Measurements from ENCODE around the gene MGAT4C. TPM values are rescaled to one million over a fixed set of nuclear protein-coding genes. Genes with fewer than 3 reads are reported as not detected.

The MGAT4C gene
- total and polyA plus RNA-seq, 2 of the 8 experiments (the other 6 are each of a cell fraction or from before 2014, with no cell fraction given): 1.6 to 2.5 TPM

DNA sequence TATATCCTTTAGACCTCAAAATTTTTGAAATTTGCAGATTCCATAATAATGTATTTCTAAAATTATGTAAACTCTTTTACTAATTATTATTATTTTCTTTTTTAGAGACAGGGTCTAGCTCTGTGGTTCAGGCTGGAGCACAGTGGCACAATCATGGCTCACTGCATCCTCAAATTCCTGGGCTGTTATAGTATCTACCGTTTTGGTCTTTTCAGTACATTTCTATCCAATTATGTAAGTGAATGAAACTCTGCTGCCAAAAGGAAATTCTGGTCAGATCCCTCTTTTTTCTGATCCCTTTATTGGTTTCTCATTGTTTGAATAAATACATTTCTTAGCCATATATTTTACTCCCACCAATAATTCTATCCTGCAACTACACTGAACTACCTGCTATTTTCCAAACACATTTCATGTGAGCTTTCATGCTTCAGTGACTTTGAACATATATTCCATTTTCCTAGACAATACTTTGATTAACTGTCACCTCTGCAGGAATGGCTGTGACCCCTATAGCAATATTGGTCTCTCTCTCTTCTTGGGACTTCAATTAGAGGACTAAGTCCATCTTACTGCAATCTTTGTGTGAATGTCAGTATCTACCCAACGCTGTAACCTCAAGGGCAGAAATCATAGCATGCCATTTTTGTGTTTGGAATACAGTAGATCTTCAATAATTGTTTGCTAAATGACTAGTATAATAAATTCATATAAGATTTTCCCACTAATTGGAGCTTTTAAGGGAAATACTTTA is 198.9 kb downstream of the MGAT4C start:
- H2BK5ac ChIP-seq (ENCODE audit: low read depth, low read length): no peak overlapping the region
- POLR2A ChIA-PET (ENCODE audit: partially characterized antibody): no interaction called here
- no peak overlapping the region for H2BK12ac ChIP-seq (ENCODE audit: low read depth, low read length)
- no peak overlapping the region for H4K5ac ChIP-seq (ENCODE audit: insufficient read length, low read depth, low read length)
- H2BK15ac ChIP-seq (ENCODE audit: low read length): no peak overlapping the region
- H3K4me3 ChIP-seq (ENCODE audit: extremely low read depth in 1 of 4, insufficient read depth in 2 of 4, low read depth in 3 of 4, low read length in 4 of 4): no peak overlapping the region
- no peak overlapping the region for H3K56ac ChIP-seq (replicated peaks; ENCODE audit: insufficient read length, low read depth, low read length)
- no peak overlapping the region for H2BK20ac ChIP-seq (ENCODE audit: low read length)
- no peak overlapping the region for H4K8ac ChIP-seq (ENCODE audit: extremely low read depth, insufficient read depth, low read length)
- no peak overlapping the region for H2AFZ ChIP-seq (ENCODE audit: low read length)
- H3K36me3 ChIP-seq (ENCODE audit: control insufficient read depth in 2 of 4, insufficient read depth in 4 of 4, low read length in 3 of 4): no peaks in the 10 kb centered on the region
- no peak for DNase-seq (ENCODE audit: low read depth in 1 of 2, low spot score in 2 of 2)
- H4K20me1 ChIP-seq (replicated peaks in 1 of 2; ENCODE audit: control insufficient read depth in 1 of 2, insufficient read depth in 2 of 2, low read length in 2 of 2): no peaks in the 10 kb centered on the region
- WGBS, 2 experiments (ENCODE audit: extremely low coverage in 1 of 2, insufficient coverage in 1 of 2, insufficient read length in 1 of 2, insufficient replicate concordance in 2 of 2, low coverage in 1 of 2, low lambda C conversion rate in 2 of 2, missing lambda C conversion rate in 1 of 2): 85% methylated on average over 2 of the region's 2 CpGs; no CpG with 5 or more reads in 1 of the 2 experiments
- peaks cover 3 to 5% of the 10 kb centered on the region in 2 experiments; a peak in 3 of 4 replicates for H3K9me3 ChIP-seq (ENCODE audit: insufficient read depth in 2 of 2, low read depth in 1 of 2, low read length in 1 of 2)
- H3K23ac ChIP-seq (ENCODE audit: insufficient read length): no peak overlapping the region
- H3K14ac ChIP-seq (ENCODE audit: insufficient read length): no peak overlapping the region
- no peak overlapping the region for H4K91ac ChIP-seq (replicated peaks; ENCODE audit: insufficient read length, low read length)
- H3K18ac ChIP-seq (ENCODE audit: extremely low read depth, low read length): no peak overlapping the region
- TF ChIP-seq RXRA (IDR thresholded peaks at IDR 0.05; ENCODE audit: insufficient read depth, low read depth, low read length) (no peak), SIN3A (conservative IDR thresholded peaks at IDR 0.05 in 1 of 2, IDR thresholded peaks at IDR 0.05 in 1 of 2; ENCODE audit: low read depth in 1 of 2, low read length in 2 of 2) (no peak), MAFK (IDR thresholded peaks at IDR 0.05; ENCODE audit: low read depth, low read length) (no peak)
- no peak overlapping the region for H2AK5ac ChIP-seq (ENCODE audit: low read depth, low read length)
- H3K23me2 ChIP-seq (ENCODE audit: low read depth, low read length): no peaks in the 10 kb centered on the region; the same call in 1 of the 2 replicates
- no peak overlapping the region for H3K9ac ChIP-seq (replicated peaks in 1 of 4; ENCODE audit: extremely low read depth in 1 of 4, low read depth in 3 of 4, low read length in 3 of 4)
- H3K4me1 ChIP-seq (replicated peaks in 1 of 4; ENCODE audit: control insufficient read depth in 3 of 4, insufficient read depth in 4 of 4, low read length in 3 of 4): no peaks in the 10 kb centered on the region
- H3K79me2 ChIP-seq (ENCODE audit: control insufficient read depth in 1 of 2, insufficient read depth in 2 of 2, low read length in 2 of 2): no peaks in the 10 kb centered on the region
- no peak for FAIRE-seq
- H2BK120ac ChIP-seq (replicated peaks; ENCODE audit: low read depth, low read length): no peak overlapping the region
- H3K4me2 ChIP-seq (ENCODE audit: insufficient read depth in 1 of 2, low read depth in 2 of 2, low read length in 2 of 2): no peak overlapping the region
- no peak overlapping the region for H3K4ac ChIP-seq (replicated peaks; ENCODE audit: insufficient read length, low read depth, low read length)
- no peak overlapping the region for H3K27ac ChIP-seq (ENCODE audit: low read depth, low read length)
- CTCF ChIA-PET (ENCODE audit: partially characterized antibody): no interaction called here
- H3K27me3 ChIP-seq (replicated peaks in 1 of 4; ENCODE audit: control insufficient read depth in 3 of 4, extremely low read depth in 1 of 4, insufficient read depth in 3 of 4, low read length in 3 of 4): no peaks in the 10 kb centered on the region
- H3K79me1 ChIP-seq (ENCODE audit: low read depth, low read length): no peaks in the 10 kb centered on the region

Measured in H1 (cell line).